Raji (cell line): ENCODE measurements around the gene ATP2A2.

Source experiments
- POLR2A ChIP-seq: IDR thresholded peaks from 2 replicates; pipeline ENCODE4 v1.6.1; 2011; ENCODE audit warnings: low read depth, low read length, control low read depth; ENCODE audit not compliant: insufficient read depth

ATP2A2 gene

DNA sequence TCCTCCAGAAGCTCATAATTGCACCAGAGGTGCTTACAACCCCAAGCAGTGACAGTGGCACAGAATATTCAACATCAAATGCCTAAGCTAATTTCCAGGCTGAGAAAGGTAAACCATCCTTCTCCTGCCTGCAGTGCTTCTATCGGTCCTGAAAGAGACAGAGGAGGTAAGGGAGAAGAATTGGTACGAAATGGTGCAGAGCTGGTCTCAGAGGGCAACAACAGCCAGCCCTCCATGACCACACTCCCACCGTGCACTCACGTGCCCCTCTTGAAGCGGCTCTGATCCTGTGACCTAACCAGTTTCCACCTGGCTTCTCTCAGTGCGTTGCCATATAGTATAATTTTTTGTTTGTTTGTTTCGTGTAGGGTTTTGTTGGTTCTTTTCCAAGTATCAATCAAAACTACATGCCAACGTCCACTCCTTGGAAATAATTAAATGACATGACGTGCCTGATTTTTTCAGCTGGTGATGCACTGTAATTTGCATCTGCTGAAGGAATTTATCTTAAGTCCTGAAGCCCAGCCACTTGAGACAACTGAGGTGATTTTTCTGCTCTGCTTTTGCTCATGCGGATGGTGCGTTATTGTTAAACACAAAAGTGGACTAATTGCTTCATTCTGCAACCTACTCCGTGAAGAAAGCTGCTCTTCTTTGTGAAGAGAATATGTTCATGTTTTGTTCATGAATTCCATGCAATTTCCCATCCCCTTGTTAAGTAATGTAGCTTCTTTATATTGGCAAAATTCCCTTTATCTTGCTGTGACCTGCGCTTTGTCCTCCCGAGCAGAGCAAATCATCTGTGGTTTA is 1.3 kb upstream of the ATP2A2 start:
- TF ChIP-seq POLR2A = no peak

DNA sequence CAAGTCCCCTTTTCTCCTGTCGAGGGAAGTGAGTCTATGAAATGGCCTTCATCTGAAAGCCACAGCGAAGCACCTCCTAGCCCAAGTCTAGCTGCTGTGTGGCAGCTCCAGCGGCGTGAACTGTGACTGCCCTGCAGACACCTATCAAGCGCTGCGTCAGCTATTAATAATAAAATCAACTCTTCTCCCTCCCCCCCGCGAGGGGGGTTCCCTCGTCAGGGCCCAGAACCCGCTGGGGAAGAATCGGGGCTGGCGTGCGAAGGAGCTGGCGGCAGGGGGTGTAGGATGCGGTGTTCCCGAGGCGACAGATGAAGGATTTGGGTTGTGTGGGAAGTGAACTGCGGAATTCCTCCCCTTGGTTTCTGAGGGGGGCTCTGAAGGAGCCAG is 662 bp upstream of the ATP2A2 start:
- no peak for TF ChIP-seq POLR2A

DNA sequence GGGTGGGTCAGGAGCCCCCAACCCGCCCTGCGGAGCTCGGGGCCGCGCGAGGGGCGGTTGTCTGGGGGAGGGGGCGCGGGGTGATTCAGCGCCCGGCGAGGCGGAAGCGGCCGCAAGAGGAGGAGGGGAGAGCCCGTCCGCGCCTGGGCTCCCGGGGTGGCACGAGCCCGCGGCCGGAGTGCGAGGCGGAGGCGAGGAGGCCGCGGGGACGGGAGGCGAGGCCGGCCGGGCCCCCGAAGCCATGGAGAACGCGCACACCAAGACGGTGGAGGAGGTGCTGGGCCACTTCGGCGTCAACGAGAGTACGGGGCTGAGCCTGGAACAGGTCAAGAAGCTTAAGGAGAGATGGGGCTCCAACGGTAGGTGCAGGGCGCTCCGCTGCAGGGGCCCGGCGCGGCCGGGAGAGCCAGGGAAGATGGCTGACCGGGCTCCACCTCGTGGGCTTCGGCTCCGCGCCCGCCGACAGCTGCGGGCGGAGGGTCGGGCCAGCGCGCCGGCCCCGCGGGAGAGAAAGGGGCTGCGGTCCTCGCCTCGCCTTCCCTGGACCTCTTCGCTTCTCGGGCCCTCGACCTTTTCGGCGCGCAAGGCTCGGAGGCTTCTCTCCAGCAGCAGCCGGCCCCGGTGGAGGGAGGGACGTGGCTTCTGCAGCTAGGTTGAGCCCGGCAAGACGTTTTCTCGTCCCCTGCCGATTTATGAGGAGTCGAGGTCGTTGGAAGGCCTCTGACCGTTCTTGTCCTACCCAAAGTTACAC is 677 bp downstream of the ATP2A2 start:
- peak; percentile 42; the same call in 1 of the 2 replicates for TF ChIP-seq POLR2A

DNA sequence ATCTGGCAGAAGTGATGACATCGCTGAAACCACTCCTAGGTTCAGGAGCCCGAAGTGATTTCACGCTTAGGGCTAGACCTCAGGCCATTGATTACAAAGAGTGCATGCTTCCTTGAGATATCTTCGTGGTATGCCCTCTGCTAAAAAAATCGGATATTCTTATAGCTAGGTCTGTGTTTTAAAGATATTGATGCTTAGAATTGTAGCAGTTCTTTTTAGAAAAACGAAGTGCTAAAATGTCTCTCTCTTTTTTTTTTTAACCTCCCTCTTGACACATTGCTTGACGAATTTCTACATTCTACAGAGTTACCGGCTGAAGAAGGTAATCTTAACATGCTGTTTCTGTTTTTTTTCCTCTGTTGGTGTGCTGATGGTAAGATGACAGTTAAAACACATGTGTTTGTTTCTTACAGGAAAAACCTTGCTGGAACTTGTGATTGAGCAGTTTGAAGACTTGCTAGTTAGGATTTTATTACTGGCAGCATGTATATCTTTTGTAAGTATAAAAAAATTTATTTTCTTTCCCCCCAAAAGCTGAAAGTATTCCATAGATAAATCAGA is 1.3 kb downstream of the ATP2A2 start:
- no peak for TF ChIP-seq POLR2A

DNA sequence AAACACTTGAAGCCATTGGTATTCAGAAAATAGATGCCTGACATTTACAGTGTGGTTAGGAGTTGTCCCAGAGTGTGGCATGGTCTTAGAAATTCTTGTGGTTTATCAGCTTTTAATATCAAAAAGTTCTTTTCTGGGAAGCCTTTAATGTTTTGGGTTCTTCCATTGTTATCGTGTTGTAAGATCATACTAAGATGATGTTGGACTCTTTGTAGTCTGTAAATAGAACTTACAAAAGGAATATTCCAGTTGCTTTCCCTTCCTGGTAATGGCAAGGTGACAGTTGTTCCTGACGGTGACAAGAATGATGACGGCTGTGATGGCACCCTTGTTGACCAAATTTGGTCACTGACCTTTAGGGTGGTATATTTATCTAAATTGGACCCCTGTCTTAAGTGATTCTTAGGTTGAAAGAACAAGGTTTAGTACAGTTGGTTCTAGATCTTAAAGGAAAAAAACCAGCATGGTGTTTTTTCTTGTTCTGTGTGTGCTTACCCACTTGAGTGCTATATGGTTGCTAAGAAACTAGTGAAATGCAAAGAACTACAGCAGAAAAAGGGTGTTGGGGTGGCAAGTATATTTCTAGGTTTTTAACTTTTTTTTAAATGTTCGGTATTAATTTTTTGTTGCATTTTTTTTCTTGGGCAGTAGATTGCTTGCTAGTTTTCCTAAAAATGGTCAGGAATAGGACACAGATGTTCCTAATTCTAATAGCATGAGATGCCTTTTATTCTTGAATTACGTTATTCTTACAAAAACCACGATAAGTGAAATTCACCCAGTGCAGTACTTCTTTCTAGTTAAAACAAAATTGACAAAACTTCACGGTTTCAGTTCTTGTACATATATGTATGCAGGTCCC is 2.1 kb downstream of the ATP2A2 start:
- TF ChIP-seq POLR2A = no peak

DNA sequence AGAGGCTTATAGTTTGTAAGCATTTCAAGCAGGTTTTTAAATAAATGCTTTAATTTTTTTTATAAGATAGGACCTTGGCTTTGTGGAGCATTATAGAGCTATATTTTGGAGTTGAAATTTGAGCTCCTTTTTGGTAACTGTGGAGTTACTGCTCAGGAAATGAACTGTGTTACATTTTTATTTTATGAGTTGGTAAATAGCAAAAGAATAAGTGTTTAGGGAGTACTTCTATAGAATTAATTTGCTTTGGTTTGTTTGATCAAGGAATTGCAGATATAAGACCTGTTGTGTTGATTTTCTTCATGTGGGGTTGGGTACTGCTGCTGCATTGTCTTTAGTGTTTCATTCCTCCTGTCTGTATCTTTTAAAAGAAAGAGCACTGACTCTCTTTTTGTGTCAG is 3.5 kb downstream of the ATP2A2 start:
- no peak for TF ChIP-seq POLR2A

DNA sequence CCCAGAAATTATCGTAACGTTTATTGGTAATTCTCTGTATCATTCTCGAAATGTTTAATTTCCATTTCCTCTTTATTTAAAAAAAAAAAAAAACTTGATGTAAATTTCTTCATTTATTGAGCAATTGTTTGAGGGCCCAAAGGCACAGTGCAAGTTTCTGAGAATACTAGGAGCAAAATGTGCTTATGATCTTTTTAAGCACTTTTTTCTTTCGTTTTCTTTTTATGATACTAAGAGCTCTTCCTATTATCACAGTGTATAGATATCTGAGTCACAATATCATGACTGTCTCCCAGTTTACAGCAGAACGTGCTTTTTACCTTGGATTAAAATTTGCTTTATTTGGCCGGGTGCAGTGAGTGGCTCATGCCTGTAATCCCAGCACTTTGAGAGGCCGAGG is 5.6 kb downstream of the ATP2A2 start:
- no peak for TF ChIP-seq POLR2A

DNA sequence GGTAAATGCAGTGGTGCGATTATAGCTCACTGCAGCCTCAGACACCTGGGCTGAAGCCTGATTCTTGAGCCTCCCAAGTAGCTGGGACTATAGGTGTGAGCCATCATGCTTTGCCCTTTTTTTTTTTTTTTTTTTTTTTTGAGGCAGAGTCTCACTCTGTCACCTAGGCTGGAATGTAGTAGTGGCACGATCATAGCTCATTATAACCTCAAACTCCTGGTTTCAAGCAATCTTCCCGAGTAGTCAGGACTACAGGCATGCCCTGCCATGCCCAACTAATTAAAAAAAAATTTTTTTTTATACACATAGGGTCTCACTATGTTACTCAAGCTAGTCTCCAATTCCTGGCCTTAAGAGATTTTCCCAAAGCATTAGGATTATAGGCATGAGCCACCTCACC is 6.9 kb downstream of the ATP2A2 start:
- no peak for TF ChIP-seq POLR2A

DNA sequence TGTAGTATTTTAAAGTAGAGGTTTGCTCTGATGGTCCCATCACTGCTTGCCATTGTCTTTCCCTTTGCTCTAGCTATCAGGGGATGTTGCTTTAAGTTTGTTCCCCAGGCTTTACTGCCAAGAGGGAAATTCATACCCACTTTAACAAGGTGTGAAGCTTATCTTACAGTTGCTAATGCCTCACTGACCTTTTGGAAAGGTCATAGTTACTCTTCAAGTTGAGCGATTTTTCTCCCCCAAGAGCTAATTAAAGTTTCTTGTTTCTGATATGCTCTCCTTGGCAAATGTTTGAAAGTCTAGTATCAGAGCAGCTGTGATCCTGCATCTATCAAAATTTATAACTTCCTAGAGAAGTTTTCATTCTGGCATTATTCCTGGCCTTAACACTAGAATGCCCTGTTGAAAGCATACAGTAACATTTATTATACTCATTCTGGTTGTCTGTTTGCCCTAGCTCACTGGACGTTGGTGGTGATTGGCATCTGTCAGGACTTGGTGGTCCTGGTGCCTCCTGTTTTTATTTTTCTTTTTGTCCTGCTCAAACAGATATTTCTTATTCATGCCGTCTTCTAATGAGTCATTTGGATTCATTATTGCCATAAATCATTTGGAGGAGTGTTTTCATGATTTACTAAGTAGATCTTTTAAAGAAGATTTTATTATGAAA is 8.1 kb downstream of the ATP2A2 start:
- no peak for TF ChIP-seq POLR2A

- TF ChIP-seq POLR2A = no peak
These were observed 8.6 kb downstream of the ATP2A2 start for GRCh38 chr12:110289711-110290078.

- no peak for TF ChIP-seq POLR2A
These were observed 20.2 kb downstream of the ATP2A2 start for GRCh38 chr12:110301065-110301806.

DNA sequence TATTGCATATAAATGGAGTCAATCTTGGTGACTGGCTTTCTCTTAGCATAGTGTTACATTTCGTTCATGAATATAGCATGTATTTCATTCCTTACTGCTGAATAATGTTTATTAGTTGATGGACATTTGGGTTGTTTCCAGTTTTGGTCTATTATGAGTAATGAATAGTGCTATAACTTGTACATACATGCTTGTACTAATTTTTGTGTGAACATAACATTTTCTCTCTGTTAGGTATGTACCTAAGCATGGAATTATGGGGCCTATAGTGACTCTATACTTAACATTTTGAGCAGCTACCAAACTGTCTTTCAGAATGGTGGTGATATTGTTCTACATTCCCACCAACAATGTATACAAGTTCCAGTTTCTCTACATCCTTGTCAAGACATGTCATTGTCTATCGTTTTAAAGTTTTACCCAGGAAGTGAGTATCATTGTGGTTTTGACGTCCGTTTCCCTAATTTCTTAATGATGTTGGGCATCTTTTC is 23.1 kb downstream of the ATP2A2 start:
- TF ChIP-seq POLR2A = no peak

DNA sequence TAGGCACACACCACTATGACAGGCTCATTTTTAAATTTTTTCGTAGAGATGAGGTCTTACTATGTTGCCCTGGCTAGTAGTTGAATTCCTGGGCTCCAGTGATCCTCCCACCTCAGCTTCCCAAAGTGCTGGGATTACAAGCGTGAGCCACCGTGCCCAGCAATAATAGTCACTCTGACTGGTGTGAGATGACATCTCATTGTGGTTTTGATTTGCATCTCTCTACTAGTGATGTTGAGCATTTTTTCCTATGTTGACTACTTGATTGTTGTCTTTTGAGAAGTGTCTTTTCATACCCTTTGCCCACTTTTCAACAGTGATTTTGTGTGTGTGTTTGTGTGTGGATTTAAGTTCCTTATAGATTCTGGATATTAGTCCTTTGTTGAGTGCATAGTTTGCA is 26.3 kb downstream of the ATP2A2 start:
- no peak for TF ChIP-seq POLR2A

GRCh38 chr12:110310763-110311162 is 29.7 kb downstream of the ATP2A2 start:
- no peak for TF ChIP-seq POLR2A
